IPS-NIHi7 (cell line): ENCODE measurements around the gene TIMM8A.
"Not testable (repeated sequence)": the region's sequence is repeated elsewhere in the genome, so short reads cannot be mapped to it uniquely, and the experiment has no call there.

Experiments used
- DNase-seq: peaks from one replicate; pipeline ENCODE4 v3.0.0; 2012; ENCODE audit warnings: mixed read lengths; ENCODE audit errors: extremely low spot score

TIMM8A gene

GRCh38 chrX:101359966-101360365, 11.4 kb upstream of the TIMM8A start:
- DNase-seq = no peak

GRCh38 chrX:101357166-101357795, 8.7 kb upstream of the TIMM8A start:
- peak; percentile 15 for DNase-seq

GRCh38 chrX:101349193-101349562, 636 bp upstream of the TIMM8A start:
- DNase-seq = no peak

GRCh38 chrX:101347859-101348451, 587 bp downstream of the TIMM8A start:
- DNase-seq = no peak

DNA sequence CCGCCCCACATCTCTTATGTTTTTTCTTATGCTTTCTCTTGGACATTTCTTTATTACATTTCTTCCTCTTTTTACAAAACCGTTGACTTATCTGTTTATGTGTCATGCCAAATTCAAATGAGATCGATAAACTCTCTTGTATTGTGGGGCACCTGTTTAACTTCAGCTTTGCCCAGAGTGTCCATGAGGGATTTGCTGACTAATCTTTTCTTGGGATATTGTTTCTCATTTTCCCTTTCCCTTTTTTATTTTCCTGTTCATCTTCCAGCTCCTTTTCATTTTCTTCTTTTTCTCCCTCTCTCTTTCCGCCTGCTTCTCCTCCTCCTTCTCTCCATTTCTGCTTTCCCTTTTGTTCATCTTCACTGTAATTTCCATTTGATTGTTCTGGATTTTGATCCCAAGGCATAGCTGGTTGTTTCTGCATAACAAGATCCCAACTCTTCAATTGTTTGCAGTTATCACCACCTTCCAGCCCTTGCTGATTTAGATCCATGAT, 10.7 kb downstream of the TIMM8A start:
- DNase-seq = no peak

DNA sequence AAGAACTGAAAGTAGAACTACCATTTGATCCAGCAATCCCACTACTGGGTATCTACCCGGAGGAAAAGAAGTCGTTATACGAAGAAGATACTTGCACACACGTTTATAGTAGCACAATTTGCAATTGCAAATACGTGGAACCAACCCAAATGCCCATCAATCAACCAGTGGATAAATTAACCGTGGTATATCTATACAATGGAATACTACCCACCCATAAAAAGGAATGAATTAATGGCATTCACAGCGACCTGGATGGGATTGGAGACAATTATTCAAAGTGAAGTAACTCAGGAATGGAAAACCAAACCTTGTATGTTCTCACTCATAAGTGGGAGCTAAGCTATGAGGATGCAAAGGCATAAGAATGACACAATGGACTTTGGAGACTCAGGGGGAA, 14.2 kb downstream of the TIMM8A start:
- DNase-seq = not testable (repeated sequence)

- DNase-seq = not testable (repeated sequence)
Measured at GRCh38 chrX:101326600-101326999, 21.9 kb downstream of the TIMM8A start.

GRCh38 chrX:101303790-101304189, 44.8 kb downstream of the TIMM8A start:
- no peak for DNase-seq
